Heart right ventricle (tissue), 16 donors: Measurements from ENCODE around the gene BCAM. TPM values are rescaled to one million over a fixed set of nuclear protein-coding genes. Genes with fewer than 3 reads are reported as not detected.

Source experiments
- ATAC-seq, 8 donors: fragments of 200-7000 bp; cut with Tn5 transposase; one replicate each; pipeline ENCODE4 v1.9.1; 2020; ENCODE audit warnings: mild to moderate bottlenecking in 8 of 8, moderate library complexity in 8 of 8, moderate number of reproducible peaks in 1 of 8
- DNase-seq, 2 donors: peaks; one replicate each; pipeline ENCODE4 v3.0.0-alpha.2; 2020
- H3K27ac ChIP-seq, 10 donors: fragments of 200-600 bp; sonication (generic) in 2 of 10; one replicate each; pipeline versions ENCODE4 v1.5.0 to v1.8.0; 2020 to 2022; ENCODE audit warnings: mild to moderate bottlenecking in 3 of 10
- H3K27me3 ChIP-seq, 7 donors: fragments of 200-600 bp; one replicate each; pipeline ENCODE4 v1.8.0; 2021 to 2022; ENCODE audit warnings: mild to moderate bottlenecking in 2 of 7
- H3K36me3 ChIP-seq, 9 donors: fragments of 200-600 bp; sonication (generic) in 1 of 9; one replicate each; pipeline versions ENCODE4 v1.5.0 to v1.8.0; 2020 to 2022; ENCODE audit warnings: mild to moderate bottlenecking in 2 of 9
- H3K4me1 ChIP-seq, 9 donors: fragments of 200-600 bp; sonication (generic) in 1 of 9; one replicate each; pipeline versions ENCODE4 v1.5.0 to v1.8.0; 2020 to 2022; ENCODE audit warnings: mild to moderate bottlenecking in 4 of 9
- H3K4me3 ChIP-seq, 10 donors: fragments of 200-600 bp; sonication (generic) in 2 of 10; one replicate each; pipeline versions ENCODE4 v1.5.0 to v1.8.0; 2020 to 2022; ENCODE audit warnings: mild to moderate bottlenecking in 7 of 10, moderate library complexity in 2 of 10
- H3K9me3 ChIP-seq, 11 donors: fragments of 200-600 bp in 10 of 11; sonication (generic) in 2 of 11; one replicate each; pipeline versions ENCODE4 v1.5.0 to v1.8.0; 2013 to 2022; ENCODE audit warnings: mild to moderate bottlenecking in 2 of 11, control low read depth in 1 of 11, moderate library complexity in 1 of 11
- WGBS, 2 donors: extraction: QIAGEN DNeasy Blood & Tissue Kit; methylation state at CpG; one replicate each; pipeline ENCODE4 v1.1.7; 2013; ENCODE audit warnings: inconsistent platforms in 1 of 2; 5-methylcytosine and 5-hydroxymethylcytosine counted together
- intact Hi-C, 10 donors: fragments of 100-400 bp; cut with DNase I; formaldehyde crosslinking; loops; one replicate each; pipeline versions ENCODE4 v1.11.1 to v1.14.2; 2022
- long read RNA-seq, 3 donors: library from polyadenylated mRNA; unstranded; transcript quantifications; one replicate each; pipeline ENCODE4 v2.0.0, GENCODE V29; 2020 to 2021
- polyA plus RNA-seq, 2 donors: library from polyadenylated mRNA; stranded (reverse); fragments of 200-250 nt; gene quantifications; one replicate each; pipeline ENCODE4 v1.2.3, GENCODE V29; 2013
- total RNA-seq, 10 donors: library from RNA; stranded (reverse); fragmentation: NEBNext Ultra II Directional in 3 of 10; extraction: Animal tissue kit (Norgen Biotek cat#: 25700) in 3 of 10; gene quantifications; one replicate each; pipeline versions ENCODE4 v1.2.1 to v1.2.4, GENCODE V29; 2021 to 2023
- TF ChIP-seq, protein P1 (sequence below), 9 donors: fragments of 200-600 bp; sonication (generic) in 2 of 9; IDR thresholded peaks; one replicate each; pipeline versions ENCODE4 v1.5.0 to v1.8.0; 2021 to 2022; ENCODE audit warnings: antibody characterized with exemption in 9 of 9, mild to moderate bottlenecking in 5 of 9, moderate library complexity in 1 of 9
- donor health status: Arrhythmogenic right ventricular cardiomyopathy.
- donor health status: ischemic (EF 13 %, LVEDD 7.1; RV severe dilation, severe dysfunction).
- donor health status: healthy with polysubstance abuse.
- donor health status: DM: no; HTN: yes; CAD: no.
- donor health status: DM: no; HTN: no; CAD: no.
- donor health status: ischemic (EF 25% LVEDD 6.9; RV normal size, moderate dysfunction).
- donor health status: ischemic (EF 25% LVEDD 5.7; RV mildly dilated, moderate dysfunction).
- donor health status: healthy.
- donor health status: DM: yes; HTN: yes; CAD: no.
- donor health status: Ischemic cardiomyopathy.
- donor health status: ischemic (EF 35%, LVEDD 5.7; RV mildly dilated, moderate dysfunction).
- donor health status: nonischemic (EF 11% LVEDD 7.7; RV severe dilation, severe dysfunction).
- donor health status: DM: yes; HTN: yes; CAD: no.
- donor health status: PGD.
- donor health status: ischemic (EF 29% LVEDD 5.4; RV normal size, mild dysfunction).
- donor health status: nonischemic (EF 23%, LVEDD 6.1; RV moderate dilation, normal function).

Gene BCAM, protein sequence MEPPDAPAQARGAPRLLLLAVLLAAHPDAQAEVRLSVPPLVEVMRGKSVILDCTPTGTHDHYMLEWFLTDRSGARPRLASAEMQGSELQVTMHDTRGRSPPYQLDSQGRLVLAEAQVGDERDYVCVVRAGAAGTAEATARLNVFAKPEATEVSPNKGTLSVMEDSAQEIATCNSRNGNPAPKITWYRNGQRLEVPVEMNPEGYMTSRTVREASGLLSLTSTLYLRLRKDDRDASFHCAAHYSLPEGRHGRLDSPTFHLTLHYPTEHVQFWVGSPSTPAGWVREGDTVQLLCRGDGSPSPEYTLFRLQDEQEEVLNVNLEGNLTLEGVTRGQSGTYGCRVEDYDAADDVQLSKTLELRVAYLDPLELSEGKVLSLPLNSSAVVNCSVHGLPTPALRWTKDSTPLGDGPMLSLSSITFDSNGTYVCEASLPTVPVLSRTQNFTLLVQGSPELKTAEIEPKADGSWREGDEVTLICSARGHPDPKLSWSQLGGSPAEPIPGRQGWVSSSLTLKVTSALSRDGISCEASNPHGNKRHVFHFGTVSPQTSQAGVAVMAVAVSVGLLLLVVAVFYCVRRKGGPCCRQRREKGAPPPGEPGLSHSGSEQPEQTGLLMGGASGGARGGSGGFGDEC
- 100 to 1,000 TPM in 4 of 10 donors, 10 to 100 TPM in 6; 72.8 to 118 (median 92.5) TPM for total RNA-seq
- 100 to 1,000 TPM in 1 of 2 donors, 10 to 100 TPM in 1; 63.2 to 130 TPM for polyA plus RNA-seq
- long read RNA-seq, donor 1, transcript BCAM-201 (15 exons, 2,453 nt), result major isoform, 9 of 21 reads
- long read RNA-seq, donor 1, partial matches to known transcripts, result 10 of 21 reads
- long read RNA-seq, donor 1, other reads (novel, unspliced or antisense), result 2 of 21 reads
- long read RNA-seq, donor 2, transcript BCAM-201 (15 exons, 2,453 nt), result major isoform, 8 of 33 reads
- long read RNA-seq, donor 2, partial matches to known transcripts, result 23 of 33 reads
- long read RNA-seq, donor 2, other reads (novel, unspliced or antisense), result 2 of 33 reads
- long read RNA-seq, donor 3, transcript BCAM-201 (15 exons, 2,453 nt), result major isoform, 6 of 25 reads
- long read RNA-seq, donor 3, partial matches to known transcripts, result 19 of 25 reads
- long read RNA-seq, donor 3, other reads (novel, unspliced or antisense), result 0 of 25 reads

- ATAC-seq (peak; percentile 89 to 96 (median 95)), DNase-seq (peak; percentile 87 to 90)
- H3K27me3 ChIP-seq, result peaks cover 0 to 15% (median 0%) of the 10 kb centered on the region in 7 donors
- H3K4me3 ChIP-seq, result peak within 1 kb of the TSS; percentile 50 to 95 (median 78)
- H3K9me3 ChIP-seq, result no peaks in the 10 kb centered on the region
- H3K36me3 ChIP-seq, result peaks cover 0 to 27% (median 3%) of the 10 kb centered on the region in 9 donors
- 1 to 2% methylated on average over 54 to 59 of the region's 59 CpGs for WGBS, 2 donors
- peaks cover 11 to 55% (median 23%) of the 10 kb centered on the region in 9 donors for H3K4me1 ChIP-seq
- intact Hi-C loops, result no loop called here
- TF ChIP-seq, protein P1, sequence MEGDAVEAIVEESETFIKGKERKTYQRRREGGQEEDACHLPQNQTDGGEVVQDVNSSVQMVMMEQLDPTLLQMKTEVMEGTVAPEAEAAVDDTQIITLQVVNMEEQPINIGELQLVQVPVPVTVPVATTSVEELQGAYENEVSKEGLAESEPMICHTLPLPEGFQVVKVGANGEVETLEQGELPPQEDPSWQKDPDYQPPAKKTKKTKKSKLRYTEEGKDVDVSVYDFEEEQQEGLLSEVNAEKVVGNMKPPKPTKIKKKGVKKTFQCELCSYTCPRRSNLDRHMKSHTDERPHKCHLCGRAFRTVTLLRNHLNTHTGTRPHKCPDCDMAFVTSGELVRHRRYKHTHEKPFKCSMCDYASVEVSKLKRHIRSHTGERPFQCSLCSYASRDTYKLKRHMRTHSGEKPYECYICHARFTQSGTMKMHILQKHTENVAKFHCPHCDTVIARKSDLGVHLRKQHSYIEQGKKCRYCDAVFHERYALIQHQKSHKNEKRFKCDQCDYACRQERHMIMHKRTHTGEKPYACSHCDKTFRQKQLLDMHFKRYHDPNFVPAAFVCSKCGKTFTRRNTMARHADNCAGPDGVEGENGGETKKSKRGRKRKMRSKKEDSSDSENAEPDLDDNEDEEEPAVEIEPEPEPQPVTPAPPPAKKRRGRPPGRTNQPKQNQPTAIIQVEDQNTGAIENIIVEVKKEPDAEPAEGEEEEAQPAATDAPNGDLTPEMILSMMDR (IDR thresholded peaks at IDR 0.05), result no peak
- H3K27ac ChIP-seq, result peak within 1 kb of the TSS; percentile 16 to 96 (median 88)
These were observed at the start of gene BCAM for GRCh38 chr19:44808463-44809371. BCAM (plus strand) TSS chr19:44809103; CDS start chr19:44809125, 22 bp downstream.

- WGBS, 2 donors, result 86 to 94% methylated on average over 8 of the region's 8 CpGs
- Histone ChIP-seq H3K27me3 (no peaks in the 10 kb centered on the region), H3K27ac (peak overlapping the region in 1 of 10 donors; percentile 31), H3K36me3 (peaks cover 0 to 50% (median 6%) of the 10 kb centered on the region in 9 donors), H3K4me3 (no peak overlapping the region), H3K9me3 (no peaks in the 10 kb centered on the region), H3K4me1 (peaks cover 6 to 77% (median 17%) of the 10 kb centered on the region in 9 donors)
- DNase-seq, result no peak
- TF ChIP-seq, protein P1 (IDR thresholded peaks at IDR 0.05), result no peak
- intact Hi-C loops, result no loop called here
- no peak for ATAC-seq
These were observed 46.9 kb upstream of the BCAM start for GRCh38 chr19:44762038-44762437.

- TF ChIP-seq, protein P1 (IDR thresholded peaks at IDR 0.05), result no peak
- Histone ChIP-seq H3K9me3 (peaks cover 0 to 8% (median 0%) of the 10 kb centered on the region in 11 donors), H3K27me3 (no peaks in the 10 kb centered on the region), H3K4me1 (peaks cover 0 to 72% (median 0%) of the 10 kb centered on the region in 9 donors), H3K4me3 (no peak overlapping the region), H3K36me3 (peaks cover 0 to 18% (median 0%) of the 10 kb centered on the region in 9 donors), H3K27ac (peak overlapping the region in 1 of 10 donors; percentile 70)
- WGBS, 2 donors, result 89 to 90% methylated on average over 22 of the region's 22 CpGs
- intact Hi-C loops, result no loop called here
- no peak for DNase-seq
- peak in 1 of 8 donors; percentile 20 for ATAC-seq
These were observed 43.6 kb upstream of the BCAM start for GRCh38 chr19:44765033-44765948.
